T47D (cell line): Measurements from ENCODE around the gene CDR2L.

ENCODE experiments used
- DNase-seq, 2 experiments: peaks; one replicate each; pipeline versions ENCODE4 v3.0.0 to v3.0.0-alpha.2; 2011 to 2012; ENCODE audit warnings: low read depth in 1 of 2, low spot score in 1 of 2
- JUND ChIP-seq: IDR thresholded peaks from 2 replicates; pipeline ENCODE4 v1.6.1; 2012; ENCODE audit warnings: low read depth
- in situ Hi-C: cut with HindIII; loops from 2 replicates; pipeline ENCODE4 v1.10.0; 2016; ENCODE audit warnings: low sequenced_read_pairs, low pct_unique_long_range_greater_than_20kb

CDR2L gene

GRCh38 chr17:75049057-75049456 lies 61.6 kb downstream of the CDR2L start:
- no peak for TF ChIP-seq JUND
- no peak for DNase-seq
- in situ Hi-C loops: no loop called here

- in situ Hi-C loops: no loop called here
- no peak for DNase-seq
- TF ChIP-seq JUND: no peak
Observed at GRCh38 chr17:75049706-75050105, 62.3 kb downstream of the CDR2L start.

GRCh38 chr17:75051941-75052340 lies 64.5 kb downstream of the CDR2L start:
- no peak for DNase-seq
- in situ Hi-C loops: no loop called here
- no peak for TF ChIP-seq JUND
